ENCODE data around the gene RERE. TPM values are rescaled to one million over a fixed set of nuclear protein-coding genes. Genes with fewer than 3 reads are reported as not detected.

Gene RERE
- total RNA-seq, 1 experiment from 2014 or later, result 40.6 TPM

GRCh38 chr1:8671306-8671917 is 146.0 kb downstream of the RERE start:
- no peak overlapping the region for H3K4me3 ChIP-seq (replicated peaks in 1 of 2; ENCODE audit: low read depth in 1 of 2, low read length in 2 of 2)
- H3K9me3 ChIP-seq (ENCODE audit: control insufficient read depth in 1 of 2, insufficient read depth in 1 of 2, low read depth in 1 of 2, low read length in 2 of 2), result no peaks in the 10 kb centered on the region
- CTCF ChIA-PET, result interaction anchor here (1.0 to 3.7 kb wide), 7 partner anchors 9 to 177 kb away, joined by 3 to 12 read pairs (median 5); no protein-coding TSS in a partner anchor
- H4K20me1 ChIP-seq (ENCODE audit: insufficient read depth), result no peaks in the 10 kb centered on the region; the same call in 1 of the 2 replicates
- H3K4me1 ChIP-seq (ENCODE audit: control insufficient read depth in 1 of 2, insufficient read depth in 2 of 2, low read length in 2 of 2), result peaks cover 4 to 9% of the 10 kb centered on the region in 2 experiments
- H3K27ac ChIP-seq (ENCODE audit: low read depth, low read length), result no peak overlapping the region
- no peak for TF ChIP-seq EZH2phosphoT487 (IDR thresholded peaks at IDR 0.05; ENCODE audit: borderline replicate concordance)
- peak; percentile 74 for TF ChIP-seq RAD21 (IDR thresholded peaks at IDR 0.05; ENCODE audit: low read depth)
- TF ChIP-seq REST (IDR thresholded peaks at IDR 0.05; ENCODE audit: low read depth), result no peak
- TF ChIP-seq SRF (IDR thresholded peaks at IDR 0.05; ENCODE audit: low read depth), result no peak
- TF ChIP-seq POLR2AphosphoS5 (IDR thresholded peaks at IDR 0.05; ENCODE audit: low read depth, low read length), result no peak
- TF ChIP-seq, protein P1, sequence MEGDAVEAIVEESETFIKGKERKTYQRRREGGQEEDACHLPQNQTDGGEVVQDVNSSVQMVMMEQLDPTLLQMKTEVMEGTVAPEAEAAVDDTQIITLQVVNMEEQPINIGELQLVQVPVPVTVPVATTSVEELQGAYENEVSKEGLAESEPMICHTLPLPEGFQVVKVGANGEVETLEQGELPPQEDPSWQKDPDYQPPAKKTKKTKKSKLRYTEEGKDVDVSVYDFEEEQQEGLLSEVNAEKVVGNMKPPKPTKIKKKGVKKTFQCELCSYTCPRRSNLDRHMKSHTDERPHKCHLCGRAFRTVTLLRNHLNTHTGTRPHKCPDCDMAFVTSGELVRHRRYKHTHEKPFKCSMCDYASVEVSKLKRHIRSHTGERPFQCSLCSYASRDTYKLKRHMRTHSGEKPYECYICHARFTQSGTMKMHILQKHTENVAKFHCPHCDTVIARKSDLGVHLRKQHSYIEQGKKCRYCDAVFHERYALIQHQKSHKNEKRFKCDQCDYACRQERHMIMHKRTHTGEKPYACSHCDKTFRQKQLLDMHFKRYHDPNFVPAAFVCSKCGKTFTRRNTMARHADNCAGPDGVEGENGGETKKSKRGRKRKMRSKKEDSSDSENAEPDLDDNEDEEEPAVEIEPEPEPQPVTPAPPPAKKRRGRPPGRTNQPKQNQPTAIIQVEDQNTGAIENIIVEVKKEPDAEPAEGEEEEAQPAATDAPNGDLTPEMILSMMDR (IDR thresholded peaks at IDR 0.05 in 2 of 3, conservative IDR thresholded peaks at IDR 0.05 in 1 of 3; ENCODE audit: borderline replicate concordance in 1 of 3, insufficient read depth in 1 of 3, low read depth in 2 of 3, low read length in 2 of 3), result peak; percentile 61 to 79 (median 75); a peak in 5 of 6 replicates
- no peak for TF ChIP-seq TCF7L2 (IDR thresholded peaks at IDR 0.05; ENCODE audit: borderline replicate concordance, extremely low read depth, insufficient read depth, insufficient read length)
- POLR2A ChIA-PET, result no interaction called here
- RAD21 ChIA-PET (ENCODE audit: low non-redundant PET in 1 of 2, low total read pairs in 2 of 2, uncharacterized antibody in 2 of 2, unreplicated experiment in 2 of 2), result no interaction called here
- peak; percentile 22 for DNase-seq (ENCODE audit: low read depth, low spot score)
- no peaks in the 10 kb centered on the region for H3K36me3 ChIP-seq (ENCODE audit: control insufficient read depth in 1 of 2, insufficient read depth in 2 of 2, low read length in 2 of 2)
- H3K27me3 ChIP-seq (ENCODE audit: insufficient read depth, low read length), result no peaks in the 10 kb centered on the region
- ATAC-seq, result peak; percentile 69
- no peak overlapping the region for H3K4me2 ChIP-seq (ENCODE audit: low read length)
- intact Hi-C loops (cut with micrococcal nuclease), result loop anchor here (1.0 kb wide), 2 partner anchors 110 to 296 kb away; no protein-coding TSS in a partner anchor
- no peaks in the 10 kb centered on the region for H3K9me2 ChIP-seq (ENCODE audit: insufficient read depth)
- no peak overlapping the region for H3K9ac ChIP-seq (ENCODE audit: low read length)
- peaks cover 50% of the 10 kb centered on the region for H3K79me2 ChIP-seq (ENCODE audit: insufficient read depth, low read length)
- no TSS peak for BruUV-seq (replicated peaks)
- no peak overlapping the region for H2AFZ ChIP-seq (ENCODE audit: low read depth, low read length, poor library complexity, severe bottlenecking)
